Endothelial cell of umbilical vein (primary cell): Measurements from ENCODE around the gene KCNE3. TPM values are rescaled to one million over a fixed set of nuclear protein-coding genes. Genes with fewer than 3 reads are reported as not detected.

ENCODE experiments used
- BruUV-seq: library from RNA; stranded (reverse); fragments of 400-500 nt; replicated peaks from 2 replicates; lab custom pipeline; 2021; lab: Mats Ljungman, UMichigan
- CTCF ChIA-PET: fragments of 300-600, 350-600 bp; sonication (Branson Sonifier 250); formaldehyde crosslinking; loops from one replicate; lab custom pipeline; 2021; ENCODE audit warnings: antibody characterized with exemption, inconsistent platforms; lab: Charles Lee
- POLR2A ChIA-PET: fragments of 300-600, 350-600 bp; sonication (Branson Sonifier 250); formaldehyde crosslinking; loops from one replicate; lab custom pipeline; 2021; ENCODE audit warnings: antibody characterized with exemption, inconsistent platforms; lab: Charles Lee
- DNase-seq: peaks from one replicate; pipeline ENCODE4 v3.0.0-alpha.2; 2011; ENCODE audit warnings: low read depth, low spot score
- FAIRE-seq: peaks from 2 replicates; lab custom pipeline; 2011; peaks lifted over from hg19 to GRCh38; lab: Jason Lieb, UNC
- H2AFZ ChIP-seq: 2 replicates; pipeline ENCODE4 v1.6.0; 2012; ENCODE audit warnings: low read depth, low read length, control low read depth, inconsistent platforms
- H3K27ac ChIP-seq: 2 replicates; pipeline ENCODE4 v1.5.1; 2011; ENCODE audit warnings: low read depth, mild to moderate bottlenecking, control low read depth, low read length, moderate library complexity; ENCODE audit not compliant: insufficient read depth
- H3K27me3 ChIP-seq, 2 experiments: 2 replicates each; pipeline versions ENCODE4 v1.6.0 to v1.6.1; 2011; ENCODE audit warnings: low read length in 2 of 2, mixed read lengths in 1 of 2; ENCODE audit not compliant: control insufficient read depth in 2 of 2, insufficient read depth in 2 of 2
- H3K36me3 ChIP-seq, 2 experiments: 2 replicates in 1 of 2; 3 replicates in 1 of 2; pipeline ENCODE4 v1.5.1; 2011; ENCODE audit warnings: low read length in 2 of 2, mild to moderate bottlenecking in 1 of 2, moderate library complexity in 1 of 2; ENCODE audit not compliant: control insufficient read depth in 2 of 2, insufficient read depth in 2 of 2; ENCODE audit errors: extremely low read depth in 1 of 2
- H3K4me1 ChIP-seq: 3 replicates; pipeline ENCODE4 v1.5.1; 2011; ENCODE audit warnings: mild to moderate bottlenecking, low read length; ENCODE audit not compliant: control insufficient read depth, insufficient read depth; ENCODE audit errors: extremely low read depth
- H3K4me2 ChIP-seq: 2 replicates; pipeline ENCODE4 v1.6.1; 2011; ENCODE audit warnings: low read length, control low read depth, mixed read lengths; ENCODE audit not compliant: insufficient read depth
- H3K4me3 ChIP-seq, 3 experiments: fragments of 200-600 bp in 1 of 3; sonication (generic), shearing (Covaris generic) in 1 of 3; replicated peaks in 1 of 3; 2 replicates each; pipeline ENCODE4 v1.5.1; 2011 to 2016; ENCODE audit warnings: control low read depth in 3 of 3, low read length in 3 of 3, mild to moderate bottlenecking in 2 of 3, inconsistent platforms in 1 of 3, low read depth in 1 of 3, moderate library complexity in 1 of 3; ENCODE audit not compliant: insufficient read depth in 1 of 3
- H3K79me2 ChIP-seq: 2 replicates; pipeline ENCODE4 v1.6.0; 2012; ENCODE audit warnings: low read length, inconsistent platforms; ENCODE audit not compliant: control insufficient read depth, insufficient read depth
- H3K9ac ChIP-seq: replicated peaks from 2 replicates; pipeline ENCODE3; 2011; ENCODE audit warnings: low read length, control low read depth; ENCODE audit not compliant: insufficient read depth; ENCODE audit errors: extremely low read depth
- H3K9me1 ChIP-seq: replicated peaks from 3 replicates; pipeline ENCODE4 v1.6.0; 2011; ENCODE audit warnings: mild to moderate bottlenecking, low read length; ENCODE audit not compliant: control insufficient read depth, insufficient read depth; ENCODE audit errors: extremely low read depth
- H3K9me3 ChIP-seq: replicated peaks from 2 replicates; pipeline ENCODE4 v1.5.1; 2012; ENCODE audit warnings: low read length, inconsistent platforms; ENCODE audit not compliant: control insufficient read depth, insufficient read depth
- H4K20me1 ChIP-seq: replicated peaks from 2 replicates; pipeline ENCODE3; 2011; ENCODE audit warnings: mild to moderate bottlenecking, low read length; ENCODE audit not compliant: control insufficient read depth, insufficient read depth; ENCODE audit errors: extremely low read depth
- JUN ChIP-seq: IDR thresholded peaks from 2 replicates; pipeline ENCODE4 v1.6.1; 2011; ENCODE audit warnings: borderline replicate concordance, low read depth; ENCODE audit not compliant: insufficient read length, insufficient read depth
- MYC ChIP-seq: IDR thresholded peaks from one replicate; pipeline ENCODE4 v1.6.1; 2011; ENCODE audit warnings: mild to moderate bottlenecking, low read depth, low read length
- POLR2A ChIP-seq: IDR thresholded peaks from 2 replicates; pipeline ENCODE4 v1.6.1; 2012; ENCODE audit warnings: low read depth, mild to moderate bottlenecking, control low read depth, low read length
- POLR2AphosphoS5 ChIP-seq: IDR thresholded peaks from 2 replicates; pipeline ENCODE4 v1.6.1; 2012; ENCODE audit warnings: low read depth, mild to moderate bottlenecking, control low read depth, low read length, moderate library complexity; ENCODE audit not compliant: insufficient read depth
- dilution Hi-C: fragments of 300-500 bp; cut with MboI; formaldehyde crosslinking; loops from one replicate; pipeline ENCODE4 v1.15.0; 2019; ENCODE audit warnings: low sequenced_read_pairs; ENCODE audit not compliant: extremely low pct_ligation_motif_present
- intact Hi-C: fragments of 100-400 bp; cut with micrococcal nuclease; formaldehyde crosslinking; loops from one replicate; pipeline ENCODE4 v1.10.0; 2022
- polyA plus RNA-seq, 4 experiments: library from polyadenylated mRNA; depleted of rRNA in 3 of 4; stranded (reverse) in 3 of 4; unstranded in 1 of 4; fragments of >200 nt; gene quantifications; 2 replicates each; pipeline versions ENCODE4 v1.2.1 to v1.2.3, GENCODE V29; 2011 to 2012; ENCODE audit warnings: missing spikeins in 1 of 4
- total RNA-seq: library from RNA; stranded (reverse); gene quantifications from 2 replicates; pipeline ENCODE4 v1.2.3, GENCODE V29; 2021
- TF ChIP-seq, protein P1 (sequence below), 2 donors: IDR thresholded peaks; 1 replicate in 1 of 2; 2 replicates in 1 of 2; pipeline ENCODE4 v1.5.1; 2011; ENCODE audit warnings: low read length in 2 of 2, mild to moderate bottlenecking in 2 of 2, moderate library complexity in 2 of 2, control low read depth in 1 of 2, inconsistent platforms in 1 of 2, low read depth in 1 of 2; ENCODE audit not compliant: insufficient read depth in 1 of 2; ENCODE audit errors: extremely low read depth in 1 of 2

KCNE3 gene
- total and polyA plus RNA-seq, 2 donors (not counting 3 experiments of a cell fraction or from before 2014, with no cell fraction given), result 0.97 to 2.2 TPM

DNA sequence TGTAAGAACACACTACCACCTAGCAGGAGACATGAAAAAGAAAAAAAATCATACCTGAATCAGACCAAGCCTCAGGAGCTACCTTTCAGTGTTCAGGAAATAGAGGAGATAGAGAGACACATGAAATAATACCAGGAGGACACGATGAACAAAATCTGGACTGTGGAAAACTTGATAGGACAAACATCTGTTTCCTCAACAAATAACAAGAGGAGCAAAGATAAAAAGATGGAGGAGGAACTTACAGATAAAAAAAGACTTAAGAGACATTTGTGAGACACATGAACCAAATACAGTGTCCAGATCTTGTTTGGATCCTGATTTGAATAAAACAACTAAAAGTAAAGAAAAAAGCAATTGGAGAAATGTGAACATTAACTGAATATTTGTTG, 12.4 kb upstream of the KCNE3 start:
- intact Hi-C loops, result no loop called here

More for the DNA sequence above, 12.4 kb upstream of the KCNE3 start:
- TF ChIP-seq JUN, result no peak
- no peak for TF ChIP-seq POLR2A
- TF ChIP-seq MYC, result no peak
- TF ChIP-seq POLR2AphosphoS5, result no peak
- TF ChIP-seq, protein P1, sequence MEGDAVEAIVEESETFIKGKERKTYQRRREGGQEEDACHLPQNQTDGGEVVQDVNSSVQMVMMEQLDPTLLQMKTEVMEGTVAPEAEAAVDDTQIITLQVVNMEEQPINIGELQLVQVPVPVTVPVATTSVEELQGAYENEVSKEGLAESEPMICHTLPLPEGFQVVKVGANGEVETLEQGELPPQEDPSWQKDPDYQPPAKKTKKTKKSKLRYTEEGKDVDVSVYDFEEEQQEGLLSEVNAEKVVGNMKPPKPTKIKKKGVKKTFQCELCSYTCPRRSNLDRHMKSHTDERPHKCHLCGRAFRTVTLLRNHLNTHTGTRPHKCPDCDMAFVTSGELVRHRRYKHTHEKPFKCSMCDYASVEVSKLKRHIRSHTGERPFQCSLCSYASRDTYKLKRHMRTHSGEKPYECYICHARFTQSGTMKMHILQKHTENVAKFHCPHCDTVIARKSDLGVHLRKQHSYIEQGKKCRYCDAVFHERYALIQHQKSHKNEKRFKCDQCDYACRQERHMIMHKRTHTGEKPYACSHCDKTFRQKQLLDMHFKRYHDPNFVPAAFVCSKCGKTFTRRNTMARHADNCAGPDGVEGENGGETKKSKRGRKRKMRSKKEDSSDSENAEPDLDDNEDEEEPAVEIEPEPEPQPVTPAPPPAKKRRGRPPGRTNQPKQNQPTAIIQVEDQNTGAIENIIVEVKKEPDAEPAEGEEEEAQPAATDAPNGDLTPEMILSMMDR (IDR thresholded peaks at IDR 0.05; ENCODE audit: extremely low read depth in 1 of 2, insufficient read depth in 1 of 2, low read depth in 1 of 2, low read length in 2 of 2), result no peak
- H3K9me1 ChIP-seq, result no peaks in the 10 kb centered on the region
- no peaks in the 10 kb centered on the region for H3K4me1 ChIP-seq
- H3K4me3 ChIP-seq, result no peak overlapping the region
- dilution Hi-C loops, result loop anchor here (10.0 kb wide), 1 partner anchor 395 kb away; no protein-coding TSS in a partner anchor
- H4K20me1 ChIP-seq, result no peaks in the 10 kb centered on the region
- H3K9me3 ChIP-seq, result no peaks in the 10 kb centered on the region
- no peak overlapping the region for H3K27ac ChIP-seq
- DNase-seq (no peak), FAIRE-seq (no peak)
- no TSS peak for BruUV-seq
- no peaks in the 10 kb centered on the region for H3K36me3 ChIP-seq
- peaks cover 0 to 2% of the 10 kb centered on the region in 2 experiments for H3K27me3 ChIP-seq
- H2AFZ ChIP-seq, result no peak overlapping the region
- ChIA-PET POLR2A (no interaction called here), CTCF (interaction anchor here (1.5 kb wide), 1 partner anchor 26 kb away, joined by 4 read pairs; no protein-coding TSS in a partner anchor)
- no peaks in the 10 kb centered on the region for H3K79me2 ChIP-seq
- no peak overlapping the region for H3K9ac ChIP-seq
- H3K4me2 ChIP-seq, result no peak overlapping the region
